Upper lobe of left lung (tissue), 6 donors: ENCODE measurements around the gene UBASH3B. TPM values are rescaled to one million over a fixed set of nuclear protein-coding genes. Genes with fewer than 3 reads are reported as not detected.

Experiments used
- ATAC-seq, 2 donors: fragments of 200-7000 bp; cut with Tn5 transposase; one replicate each; pipeline ENCODE4 v1.9.1; 2022; ENCODE audit warnings: mild to moderate bottlenecking in 2 of 2, moderate library complexity in 2 of 2; ENCODE audit not compliant: low FRiP score in 2 of 2
- DNase-seq, 2 donors: peaks; one replicate each; pipeline ENCODE4 v3.0.0-alpha.2; 2019 to 2020
- H3K27ac ChIP-seq, 4 donors: fragments of 200-600 bp; sonication (generic); one replicate each; pipeline ENCODE4 v1.5.1; 2016 to 2019
- H3K27me3 ChIP-seq, 4 donors: fragments of 200-600 bp; sonication (generic); one replicate each; pipeline ENCODE4 v1.5.1; 2017 to 2019
- H3K36me3 ChIP-seq, 4 donors: fragments of 200-600 bp; sonication (generic); one replicate each; pipeline ENCODE4 v1.5.1; 2016 to 2019
- H3K4me1 ChIP-seq, 4 donors: fragments of 200-600 bp; sonication (generic); one replicate each; pipeline ENCODE4 v1.5.1; 2018 to 2019
- H3K4me3 ChIP-seq, 4 donors: fragments of 200-600 bp; sonication (generic); one replicate each; pipeline ENCODE4 v1.5.1; 2017 to 2019; ENCODE audit warnings: mild to moderate bottlenecking in 2 of 4, moderate library complexity in 1 of 4
- H3K9me3 ChIP-seq, 4 donors: fragments of 200-600 bp; sonication (generic); one replicate each; pipeline ENCODE4 v1.5.1; 2018 to 2019
- CTCF ChIP-seq, 6 experiments: fragments of 450-650 bp in 4 of 6; fragments of 200-600 bp in 2 of 6; sonication (generic) in 2 of 6; IDR thresholded peaks; one replicate each; pipeline ENCODE4 v1.5.1; 2016 to 2019; ENCODE audit warnings: antibody characterized with exemption in 6 of 6
- EP300 ChIP-seq, 4 donors: sonication (generic); formaldehyde crosslinking; IDR thresholded peaks; one replicate each; pipeline ENCODE4 v1.5.1; 2017; ENCODE audit warnings: antibody characterized with exemption in 4 of 4, control low read depth in 2 of 4
- POLR2A ChIP-seq, 4 donors: fragments of 450-650 bp; IDR thresholded peaks; one replicate each; pipeline ENCODE4 v1.5.1; 2016 to 2017; ENCODE audit warnings: antibody characterized with exemption in 4 of 4, mild to moderate bottlenecking in 2 of 4
- POLR2AphosphoS5 ChIP-seq, 2 donors: sonication (generic); formaldehyde crosslinking; IDR thresholded peaks; one replicate each; pipeline ENCODE4 v1.5.1; 2017; ENCODE audit warnings: antibody characterized with exemption in 2 of 2
- WGBS, 2 donors: methylation state at CpG; one replicate each; pipeline ENCODE4 v1.1.5; 2017 to 2018; 5-methylcytosine and 5-hydroxymethylcytosine counted together
- total RNA-seq, 6 donors: library from RNA; depleted of rRNA in 4 of 6; stranded (reverse); fragments of >200 nt in 4 of 6; gene quantifications; one replicate each; pipeline versions ENCODE4 v1.1.0 to v1.2.1, GENCODE V29; 2016 to 2021
- donor health status: DM: no; HTN: no; CAD: no; lungs with moderate emphysema.
- donor health status: DM: no; HTN: yes; CAD: no; lungs with severe emphysema.

The UBASH3B gene
- total RNA-seq, 6 donors from 2014 or later, result 24.0 to 54.2 (median 40.4) TPM

- ATAC-seq (no peak), DNase-seq (no peak)
- whole genome bisulfite sequencing, 2 donors, result 70 to 82% methylated on average over 7 of the region's 7 CpGs
- no peaks in the 10 kb centered on the region for H3K9me3 ChIP-seq
- H3K27me3 ChIP-seq, result no peaks in the 10 kb centered on the region
- no peaks in the 10 kb centered on the region for H3K36me3 ChIP-seq
- H3K4me1 ChIP-seq, result peaks cover 12 to 31% (median 21%) of the 10 kb centered on the region in 4 donors
- TF ChIP-seq POLR2AphosphoS5 (IDR thresholded peaks at IDR 0.05) (no peak), CTCF (IDR thresholded peaks at IDR 0.05) (no peak), EP300 (IDR thresholded peaks at IDR 0.05) (no peak), POLR2A (IDR thresholded peaks at IDR 0.05) (no peak)
- no peak overlapping the region for H3K4me3 ChIP-seq
- H3K27ac ChIP-seq, result no peak overlapping the region
Observed at GRCh38 chr11:122661182-122661945, 5.8 kb downstream of the UBASH3B start.

GRCh38 chr11:122663056-122663740 is 7.7 kb downstream of the UBASH3B start:
- Histone ChIP-seq H3K27ac (no peak overlapping the region), H3K4me3 (no peak overlapping the region), H3K9me3 (no peaks in the 10 kb centered on the region), H3K27me3 (no peaks in the 10 kb centered on the region), H3K4me1 (peaks cover 4 to 18% (median 12%) of the 10 kb centered on the region in 4 donors), H3K36me3 (no peaks in the 10 kb centered on the region)
- TF ChIP-seq POLR2A (IDR thresholded peaks at IDR 0.05) (no peak), EP300 (IDR thresholded peaks at IDR 0.05) (no peak), POLR2AphosphoS5 (IDR thresholded peaks at IDR 0.05) (no peak), CTCF (IDR thresholded peaks at IDR 0.05) (no peak)
- no peak for ATAC-seq
- WGBS, 2 donors, result 88 to 93% methylated on average over 12 to 13 of the region's 13 CpGs
- DNase-seq, result no peak

GRCh38 chr11:122663764-122664163 is 8.2 kb downstream of the UBASH3B start:
- H3K36me3 ChIP-seq, result no peaks in the 10 kb centered on the region
- no peak overlapping the region for H3K27ac ChIP-seq
- no peaks in the 10 kb centered on the region for H3K9me3 ChIP-seq
- TF ChIP-seq POLR2A (IDR thresholded peaks at IDR 0.05), result no peak
- TF ChIP-seq EP300 (IDR thresholded peaks at IDR 0.05), result no peak
- TF ChIP-seq CTCF (IDR thresholded peaks at IDR 0.05), result no peak
- no peak overlapping the region for H3K4me3 ChIP-seq
- H3K4me1 ChIP-seq, result peaks cover 4 to 18% (median 12%) of the 10 kb centered on the region in 4 donors
- ATAC-seq, result peak in 1 of 2 donors; percentile 43
- 38 to 83% methylated on average over 2 to 4 of the region's 4 CpGs for WGBS, 2 donors
- no peaks in the 10 kb centered on the region for H3K27me3 ChIP-seq
- DNase-seq, result no peak

- 91% methylated on average over 1 of the region's 1 CpG for WGBS, 2 donors
- Histone ChIP-seq H3K9me3 (no peaks in the 10 kb centered on the region), H3K36me3 (no peaks in the 10 kb centered on the region), H3K4me3 (no peak overlapping the region), H3K27me3 (no peaks in the 10 kb centered on the region), H3K27ac (no peak overlapping the region), H3K4me1 (peaks cover 4 to 18% (median 12%) of the 10 kb centered on the region in 4 donors)
- DNase-seq (no peak), ATAC-seq (no peak)
- TF ChIP-seq POLR2A (IDR thresholded peaks at IDR 0.05) (no peak), EP300 (IDR thresholded peaks at IDR 0.05) (no peak), CTCF (IDR thresholded peaks at IDR 0.05) (no peak), POLR2AphosphoS5 (IDR thresholded peaks at IDR 0.05) (no peak)
Observed at GRCh38 chr11:122664188-122664587, 8.7 kb downstream of the UBASH3B start.
